Activated T-helper 9 cell treated with anti-CD3 and anti-CD28 coated beads, Interleukin-2, amount 50 U/mL, for 16 hours (primary cell): ENCODE results near the gene BOLL.
A peak's percentile ranks its signal among the peaks of the same experiment; 100 is the strongest.
"Not testable (repeated sequence)": the region's sequence is repeated elsewhere in the genome, so short reads cannot be mapped to it uniquely, and the experiment has no call there.

Experiments used
- DNase-seq: peaks from one replicate; pipeline ENCODE4 v3.0.0-alpha.2; 2020; ENCODE audit warnings: low read depth

Gene BOLL

GRCh38 chr2:197784956-197785941 is at the start of gene BOLL:
Gene BOLL (minus strand): TSS chr2:197785319. CDS start chr2:197781850, 3,469 bp downstream.
- no peak for DNase-seq

GRCh38 chr2:197834771-197835170 is 49.7 kb upstream of the BOLL start:
- not testable (repeated sequence) for DNase-seq

- DNase-seq, result no peak
Observed at GRCh38 chr2:197828464-197829135, 43.5 kb upstream of the BOLL start.

GRCh38 chr2:197827618-197828017 is 42.5 kb upstream of the BOLL start:
- no peak for DNase-seq

- no peak for DNase-seq
Observed at GRCh38 chr2:197822333-197822732, 37.2 kb upstream of the BOLL start.

- DNase-seq, result no peak
Observed at GRCh38 chr2:197821550-197822289, 36.6 kb upstream of the BOLL start.

GRCh38 chr2:197814526-197814925 is 29.4 kb upstream of the BOLL start:
- no peak for DNase-seq

GRCh38 chr2:197813093-197813787 is 28.1 kb upstream of the BOLL start:
- DNase-seq, result no peak

- no peak for DNase-seq
Observed at GRCh38 chr2:197810491-197810890, 25.4 kb upstream of the BOLL start.

- no peak for DNase-seq
Observed at GRCh38 chr2:197810016-197810415, 24.9 kb upstream of the BOLL start.

- no peak for DNase-seq
Observed at GRCh38 chr2:197809064-197809463, 23.9 kb upstream of the BOLL start.

GRCh38 chr2:197805715-197806633 is 20.9 kb upstream of the BOLL start:
- no peak for DNase-seq

- peak; percentile 28 for DNase-seq
Observed at GRCh38 chr2:197804758-197805714, 19.9 kb upstream of the BOLL start.

- peak; percentile 83 for DNase-seq
Observed at GRCh38 chr2:197804049-197804757, 19.1 kb upstream of the BOLL start, which contains the start of gene PLCL1. Gene PLCL1 (plus strand): TSS chr2:197804593.

GRCh38 chr2:197803033-197803444 is 17.9 kb upstream of the BOLL start:
- DNase-seq, result no peak

GRCh38 chr2:197801033-197801432 is 15.9 kb upstream of the BOLL start:
- DNase-seq, result no peak

- DNase-seq, result no peak
Observed at GRCh38 chr2:197800091-197800490, 15.0 kb upstream of the BOLL start.

GRCh38 chr2:197799068-197799467 is 13.9 kb upstream of the BOLL start:
- DNase-seq, result no peak

- DNase-seq, result no peak
Observed at GRCh38 chr2:197798187-197798586, 13.1 kb upstream of the BOLL start.
